ENCODE data around the gene PCSK4.

The PCSK4 gene

DNA sequence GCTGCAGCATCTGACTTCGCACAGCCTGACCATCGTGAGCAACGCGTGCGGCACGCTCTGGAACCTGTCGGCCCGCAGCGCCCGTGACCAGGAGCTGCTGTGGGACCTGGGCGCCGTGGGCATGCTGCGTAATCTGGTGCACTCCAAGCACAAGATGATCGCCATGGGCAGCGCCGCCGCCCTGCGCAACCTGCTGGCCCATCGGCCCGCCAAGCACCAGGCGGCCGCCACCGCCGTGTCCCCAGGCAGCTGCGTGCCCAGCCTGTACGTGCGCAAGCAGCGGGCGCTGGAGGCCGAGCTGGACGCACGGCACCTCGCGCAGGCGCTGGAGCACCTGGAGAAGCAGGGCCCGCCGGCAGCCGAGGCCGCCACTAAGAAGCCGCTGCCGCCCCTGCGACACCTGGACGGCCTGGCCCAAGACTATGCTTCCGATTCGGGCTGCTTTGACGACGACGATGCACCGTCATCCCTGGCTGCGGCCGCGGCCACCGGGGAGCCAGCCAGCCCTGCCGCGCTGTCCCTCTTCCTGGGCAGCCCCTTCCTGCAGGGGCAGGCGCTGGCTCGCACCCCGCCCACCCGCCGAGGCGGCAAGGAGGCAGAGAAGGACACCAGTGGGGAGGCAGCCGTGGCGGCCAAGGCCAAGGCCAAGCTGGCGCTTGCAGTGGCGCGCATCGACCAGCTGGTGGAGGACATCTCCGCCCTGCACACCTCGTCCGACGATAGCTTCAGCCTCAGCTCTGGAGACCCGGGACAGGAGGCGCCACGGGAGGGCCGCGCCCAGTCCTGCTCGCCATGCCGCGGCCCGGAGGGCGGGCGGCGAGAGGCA is 24.7 kb downstream of the PCSK4 start:
- H3K36me3 ChIP-seq (ENCODE audit: control insufficient read depth, insufficient read depth, low read length, severe bottlenecking), result peaks cover 6% of the 10 kb centered on the region

DNA sequence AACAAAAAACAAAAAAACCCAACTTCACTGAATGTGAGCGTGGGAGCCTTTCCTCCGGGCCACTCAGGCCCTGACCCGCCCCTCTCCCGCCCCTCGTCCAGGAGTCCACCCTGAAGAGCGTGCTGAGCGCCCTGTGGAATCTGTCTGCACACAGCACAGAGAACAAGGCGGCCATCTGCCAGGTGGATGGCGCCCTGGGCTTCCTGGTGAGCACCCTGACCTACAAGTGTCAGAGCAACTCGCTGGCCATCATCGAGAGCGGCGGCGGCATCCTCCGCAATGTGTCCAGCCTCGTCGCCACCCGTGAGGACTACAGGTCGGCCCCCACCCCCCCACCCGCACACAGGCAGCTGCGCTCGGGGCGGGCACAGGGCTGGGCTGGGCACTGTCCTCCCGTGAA is 28.3 kb downstream of the PCSK4 start:
- H3K4me3 ChIP-seq (ENCODE audit: low read length), result no peak overlapping the region
- H3K27me3 ChIP-seq (replicated peaks; ENCODE audit: control insufficient read depth, insufficient read depth, low read length), result peaks cover 5% of the 10 kb centered on the region
- H3K36me3 ChIP-seq (ENCODE audit: control insufficient read depth, insufficient read depth, low read length, severe bottlenecking), result peaks cover 6% of the 10 kb centered on the region
- no peaks in the 10 kb centered on the region for H3K9me3 ChIP-seq (ENCODE audit: control insufficient read depth, low read length)
- no peaks in the 10 kb centered on the region for H3K4me1 ChIP-seq (ENCODE audit: control insufficient read depth, insufficient read depth, low read length)
- no peak overlapping the region for H3K9ac ChIP-seq (ENCODE audit: low read length)
- DNase-seq (ENCODE audit: low read depth), result no peak

More for the DNA sequence above, 24.7 kb downstream of the PCSK4 start:
- peaks cover 4% of the 10 kb centered on the region for H3K27me3 ChIP-seq (replicated peaks; ENCODE audit: control insufficient read depth, insufficient read depth, low read length)
- no peak overlapping the region for H3K9ac ChIP-seq (ENCODE audit: low read length)
- no peak overlapping the region for H3K4me3 ChIP-seq (ENCODE audit: low read length)
- no peaks in the 10 kb centered on the region for H3K9me3 ChIP-seq (ENCODE audit: control insufficient read depth, low read length)
- peaks cover 6% of the 10 kb centered on the region for H3K4me1 ChIP-seq (ENCODE audit: control insufficient read depth, insufficient read depth, low read length)
- DNase-seq (ENCODE audit: low read depth), result no peak

DNA sequence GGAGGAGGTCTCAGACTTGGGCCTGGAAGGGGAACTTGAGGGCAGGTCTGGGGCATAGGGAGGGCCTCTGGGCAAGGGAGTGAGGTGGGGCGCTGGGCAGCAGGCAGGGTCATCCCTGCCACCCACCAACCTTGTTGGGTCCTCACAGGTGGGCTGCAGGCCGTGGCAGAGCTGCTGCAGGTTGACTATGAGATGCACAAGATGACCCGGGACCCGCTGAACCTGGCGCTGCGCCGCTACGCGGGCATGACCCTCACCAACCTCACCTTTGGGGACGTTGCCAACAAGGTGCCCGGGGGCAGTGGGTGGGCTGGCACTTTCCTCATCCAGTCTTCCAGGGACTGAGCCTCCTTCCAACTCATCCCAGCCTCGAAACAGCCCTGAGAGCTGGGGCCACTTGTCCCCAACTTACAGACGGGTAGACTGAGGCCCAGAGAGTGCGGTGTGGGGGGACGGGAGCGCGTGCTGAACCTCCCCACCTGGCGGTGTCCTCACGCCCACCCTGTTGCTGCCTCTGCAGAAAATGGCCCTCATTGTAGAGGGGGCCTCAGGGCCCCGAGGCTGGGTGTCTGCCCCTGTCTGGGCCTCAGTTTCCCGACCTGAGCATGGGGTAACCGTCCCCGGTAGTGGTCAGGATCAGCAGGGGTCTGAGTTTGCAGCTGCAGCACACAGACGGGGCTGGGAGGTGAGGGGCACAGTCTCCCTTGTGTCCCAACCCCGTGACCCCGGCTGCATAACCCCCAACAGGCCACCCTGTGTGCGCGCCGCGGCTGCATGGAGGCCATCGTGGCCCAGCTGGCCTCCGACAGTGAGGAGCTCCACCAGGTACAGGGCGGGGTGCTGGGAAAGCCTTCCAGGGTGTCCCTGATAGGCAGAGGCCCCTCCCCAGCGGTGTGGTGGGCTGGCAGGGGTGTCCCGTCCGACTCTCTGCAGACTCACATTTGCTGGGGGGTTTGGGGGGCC is 29.8 kb downstream of the PCSK4 start:
- H3K4me1 ChIP-seq (ENCODE audit: control insufficient read depth, insufficient read depth, low read length), result no peaks in the 10 kb centered on the region
- H3K36me3 ChIP-seq (ENCODE audit: control insufficient read depth, insufficient read depth, low read length, severe bottlenecking), result peaks cover 6% of the 10 kb centered on the region
- no peak overlapping the region for H3K4me3 ChIP-seq (ENCODE audit: low read length)
- H3K9ac ChIP-seq (ENCODE audit: low read length), result no peak overlapping the region
- H3K27me3 ChIP-seq (replicated peaks; ENCODE audit: control insufficient read depth, insufficient read depth, low read length), result peaks cover 5% of the 10 kb centered on the region
- H3K9me3 ChIP-seq (ENCODE audit: control insufficient read depth, low read length), result no peaks in the 10 kb centered on the region
- DNase-seq (ENCODE audit: low read depth), result no peak

- no peak for DNase-seq (ENCODE audit: low read depth)
- Histone ChIP-seq H3K9ac (ENCODE audit: low read length) (no peak overlapping the region), H3K4me1 (ENCODE audit: control insufficient read depth, insufficient read depth, low read length) (no peaks in the 10 kb centered on the region), H3K4me3 (ENCODE audit: low read length) (no peak overlapping the region), H3K27me3 (replicated peaks; ENCODE audit: control insufficient read depth, insufficient read depth, low read length) (peaks cover 5% of the 10 kb centered on the region), H3K9me3 (ENCODE audit: control insufficient read depth, low read length) (no peaks in the 10 kb centered on the region), H3K36me3 (ENCODE audit: control insufficient read depth, insufficient read depth, low read length, severe bottlenecking) (peaks cover 6% of the 10 kb centered on the region)
Measured at GRCh38 chr19:1459479-1459878, 30.7 kb downstream of the PCSK4 start.

- DNase-seq (ENCODE audit: low read depth), result no peak
- Histone ChIP-seq H3K4me3 (ENCODE audit: low read length) (no peak overlapping the region), H3K27me3 (replicated peaks; ENCODE audit: control insufficient read depth, insufficient read depth, low read length) (peaks cover 9% of the 10 kb centered on the region), H3K9ac (ENCODE audit: low read length) (no peak overlapping the region), H3K36me3 (ENCODE audit: control insufficient read depth, insufficient read depth, low read length, severe bottlenecking) (peaks cover 6% of the 10 kb centered on the region), H3K4me1 (ENCODE audit: control insufficient read depth, insufficient read depth, low read length) (peaks cover 5% of the 10 kb centered on the region), H3K9me3 (ENCODE audit: control insufficient read depth, low read length) (no peaks in the 10 kb centered on the region)
Measured at GRCh38 chr19:1457892-1458291, 32.3 kb downstream of the PCSK4 start.

DNA sequence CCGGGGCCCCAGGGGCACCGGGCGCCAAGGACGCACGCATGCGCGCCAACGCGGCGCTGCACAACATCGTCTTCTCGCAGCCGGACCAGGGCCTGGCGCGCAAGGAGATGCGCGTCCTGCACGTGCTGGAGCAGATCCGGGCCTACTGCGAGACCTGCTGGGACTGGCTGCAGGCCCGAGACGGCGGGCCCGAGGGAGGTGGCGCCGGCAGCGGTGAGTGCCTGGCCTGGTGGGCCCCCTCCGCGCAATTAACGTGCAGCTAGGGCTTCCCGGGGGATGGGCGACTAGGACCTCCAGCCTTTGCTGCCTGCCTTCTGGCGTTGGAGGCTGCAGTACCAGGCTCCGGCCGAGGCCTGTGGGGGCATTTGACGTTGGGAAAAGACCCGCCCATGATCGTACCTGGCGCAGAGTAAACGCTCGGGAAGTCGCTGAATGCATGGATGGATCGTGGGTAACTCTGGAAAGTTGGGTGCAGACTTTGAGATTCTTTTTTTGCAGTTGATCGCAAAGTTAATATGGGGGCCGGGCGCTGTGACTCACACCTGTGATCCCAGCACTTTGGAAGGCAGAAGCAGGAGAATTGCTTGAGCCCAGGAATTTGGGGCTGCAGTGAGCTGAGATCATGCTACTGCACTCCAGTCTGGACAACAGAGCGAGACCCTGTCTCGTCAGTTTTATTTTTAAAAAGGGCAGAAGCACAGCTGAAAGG is 33.0 kb downstream of the PCSK4 start:
- H3K4me1 ChIP-seq (ENCODE audit: control insufficient read depth, insufficient read depth, low read length), result peaks cover 5% of the 10 kb centered on the region
- H3K9ac ChIP-seq (ENCODE audit: low read length), result no peak overlapping the region
- no peak overlapping the region for H3K4me3 ChIP-seq (ENCODE audit: low read length)
- H3K27me3 ChIP-seq (replicated peaks; ENCODE audit: control insufficient read depth, insufficient read depth, low read length), result peaks cover 16% of the 10 kb centered on the region
- no peaks in the 10 kb centered on the region for H3K9me3 ChIP-seq (ENCODE audit: control insufficient read depth, low read length)
- no peak for DNase-seq (ENCODE audit: low read depth)
- peaks cover 6% of the 10 kb centered on the region for H3K36me3 ChIP-seq (ENCODE audit: control insufficient read depth, insufficient read depth, low read length, severe bottlenecking)

DNA sequence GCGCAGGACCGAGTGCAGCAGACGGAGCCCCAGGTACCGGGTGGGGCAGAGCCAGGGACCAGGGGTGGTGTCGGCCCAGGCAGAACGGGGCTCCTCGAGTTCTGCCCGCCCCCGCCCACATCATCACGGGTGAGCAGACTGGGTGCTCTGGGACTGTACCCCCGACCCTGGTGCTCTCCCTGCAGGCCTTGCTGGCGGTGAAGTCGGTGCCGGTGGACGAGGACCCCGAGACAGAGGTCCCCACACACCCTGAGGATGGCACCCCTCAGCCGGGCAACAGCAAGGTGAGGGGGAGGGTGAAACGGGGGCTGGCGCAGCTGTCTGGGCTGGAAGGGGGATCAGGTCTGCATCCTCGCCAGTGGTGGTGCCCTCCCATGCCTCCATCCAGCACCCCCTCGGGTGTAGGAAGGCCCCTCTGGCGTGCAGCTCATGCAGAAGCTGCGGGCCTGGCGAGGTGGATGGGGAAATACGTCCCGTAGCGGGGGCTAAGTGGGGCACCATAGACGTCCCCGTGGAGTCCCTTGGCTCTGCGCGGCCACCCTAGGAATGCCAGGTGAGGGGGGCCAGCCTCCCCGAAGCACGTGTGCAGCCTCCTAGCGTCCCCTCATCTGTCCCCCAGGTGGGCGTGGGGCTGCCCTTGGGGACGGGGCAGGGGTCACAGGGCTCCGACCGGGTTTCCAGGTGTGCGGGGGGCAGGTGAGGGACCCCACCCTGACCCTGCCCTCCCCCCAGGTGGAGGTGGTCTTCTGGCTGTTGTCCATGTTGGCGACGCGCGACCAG is 33.8 kb downstream of the PCSK4 start:
- H3K27me3 ChIP-seq (replicated peaks; ENCODE audit: control insufficient read depth, insufficient read depth, low read length), result peaks cover 21% of the 10 kb centered on the region
- H3K36me3 ChIP-seq (ENCODE audit: control insufficient read depth, insufficient read depth, low read length, severe bottlenecking), result peaks cover 6% of the 10 kb centered on the region
- no peak overlapping the region for H3K9ac ChIP-seq (ENCODE audit: low read length)
- DNase-seq (ENCODE audit: low read depth), result no peak
- H3K4me3 ChIP-seq (ENCODE audit: low read length), result no peak overlapping the region
- no peaks in the 10 kb centered on the region for H3K9me3 ChIP-seq (ENCODE audit: control insufficient read depth, low read length)
- H3K4me1 ChIP-seq (ENCODE audit: control insufficient read depth, insufficient read depth, low read length), result peaks cover 5% of the 10 kb centered on the region

DNA sequence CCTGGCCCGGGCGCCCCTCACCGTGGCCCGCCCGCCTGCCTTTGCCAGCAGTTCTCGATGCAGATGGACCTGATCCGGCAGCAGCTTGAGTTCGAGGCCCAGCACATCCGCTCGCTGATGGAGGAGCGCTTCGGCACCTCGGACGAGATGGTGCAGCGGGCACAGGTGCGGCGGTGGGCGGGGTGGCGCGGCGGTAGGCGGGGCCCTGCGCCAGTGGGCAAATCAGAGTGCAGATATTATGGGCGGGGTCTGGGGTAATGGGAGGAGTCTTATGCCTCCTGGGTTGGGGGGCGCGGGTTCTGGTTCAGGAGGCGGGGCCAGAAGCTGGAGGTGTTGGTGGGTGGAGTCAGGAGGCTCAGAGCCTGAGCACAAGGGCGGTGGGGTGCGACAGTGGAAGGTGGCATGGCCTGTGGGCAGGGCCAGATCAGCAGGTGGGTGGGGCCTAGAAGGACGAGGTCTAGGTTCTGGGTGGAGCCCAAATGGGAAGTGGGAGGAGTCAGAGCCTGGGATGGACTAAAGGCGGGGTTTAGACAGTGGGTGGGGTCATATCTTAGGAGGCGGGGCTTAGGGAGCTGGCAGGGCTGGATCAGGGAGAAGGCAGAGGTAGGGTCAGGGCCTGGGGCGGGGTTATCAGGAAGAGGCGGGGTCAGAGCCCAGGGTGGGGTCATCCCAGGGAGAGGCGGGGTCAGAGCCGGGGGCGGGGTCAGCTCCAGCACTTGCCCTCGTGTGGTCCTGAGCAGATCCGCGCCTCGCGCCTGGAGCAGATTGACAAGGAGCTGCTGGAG is 34.6 kb downstream of the PCSK4 start:
- H3K27me3 ChIP-seq (replicated peaks; ENCODE audit: control insufficient read depth, insufficient read depth, low read length), result peaks cover 28% of the 10 kb centered on the region
- H3K36me3 ChIP-seq (ENCODE audit: control insufficient read depth, insufficient read depth, low read length, severe bottlenecking), result no peaks in the 10 kb centered on the region
- H3K4me1 ChIP-seq (ENCODE audit: control insufficient read depth, insufficient read depth, low read length), result peaks cover 5% of the 10 kb centered on the region
- peak; percentile 63 for DNase-seq (ENCODE audit: low read depth)
- no peak overlapping the region for H3K4me3 ChIP-seq (ENCODE audit: low read length)
- H3K9me3 ChIP-seq (ENCODE audit: control insufficient read depth, low read length), result no peaks in the 10 kb centered on the region
- H3K9ac ChIP-seq (ENCODE audit: low read length), result no peak overlapping the region

DNA sequence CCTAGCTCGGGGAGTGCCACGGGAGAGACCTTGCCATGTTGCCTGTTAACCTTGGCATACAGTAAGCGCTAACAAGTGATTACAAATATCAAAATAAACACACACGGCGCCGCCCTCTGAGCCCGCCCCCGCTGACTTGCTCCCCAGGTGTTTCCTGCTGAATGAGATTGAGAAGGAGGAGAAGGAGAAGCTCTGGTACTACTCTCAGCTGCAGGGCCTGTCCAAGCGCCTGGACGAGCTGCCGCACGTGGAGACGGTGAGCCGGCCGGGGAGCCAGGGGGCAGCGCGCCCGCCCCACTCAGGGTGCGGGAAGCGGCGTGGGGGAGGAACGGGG is 35.2 kb downstream of the PCSK4 start:
- DNase-seq (ENCODE audit: low read depth), result no peak
- Histone ChIP-seq H3K9me3 (ENCODE audit: control insufficient read depth, low read length) (no peaks in the 10 kb centered on the region), H3K36me3 (ENCODE audit: control insufficient read depth, insufficient read depth, low read length, severe bottlenecking) (no peaks in the 10 kb centered on the region), H3K4me3 (ENCODE audit: low read length) (no peak overlapping the region), H3K27me3 (replicated peaks; ENCODE audit: control insufficient read depth, insufficient read depth, low read length) (peaks cover 34% of the 10 kb centered on the region), H3K4me1 (ENCODE audit: control insufficient read depth, insufficient read depth, low read length) (peaks cover 5% of the 10 kb centered on the region), H3K9ac (ENCODE audit: low read length) (no peak overlapping the region)
